Measurements from ENCODE around the gene RABGAP1L. TPM values are rescaled to one million over a fixed set of nuclear protein-coding genes. Genes with fewer than 3 reads are reported as not detected.

Gene RABGAP1L
- total RNA-seq, 4 donors from 2014 or later, result 70.5 to 100 (median 92.6) TPM

DNA sequence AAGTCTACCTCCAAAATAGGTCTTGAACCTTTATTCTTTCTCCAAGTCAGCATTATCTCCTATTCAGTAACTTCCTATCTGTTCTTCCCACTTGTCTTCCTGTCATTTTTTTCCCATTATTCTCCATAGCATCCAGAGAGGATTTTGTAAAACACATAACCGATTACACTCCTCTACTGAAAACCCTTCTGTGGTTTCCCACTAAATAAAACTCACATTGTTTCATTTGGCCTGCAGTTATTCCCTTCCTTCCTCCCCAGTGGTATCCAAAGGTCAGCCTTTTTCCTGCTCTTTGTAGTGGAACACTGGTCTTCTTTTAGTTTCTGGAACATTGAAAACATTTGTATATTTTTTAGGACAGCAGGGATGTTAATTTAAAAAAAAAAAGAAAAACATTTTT lies 554.5 kb downstream of the RABGAP1L start:
- Histone ChIP-seq H3K27ac (no peak overlapping the region), H3K27me3 (no peaks in the 10 kb centered on the region), H3K4me3 (replicated peaks in 1 of 3) (no peak overlapping the region), H3K4me1 (no peaks in the 10 kb centered on the region), H3K36me3 (no peaks in the 10 kb centered on the region), H3K9me3 (no peaks in the 10 kb centered on the region)
- intact Hi-C loops (cut with DNase I), result no loop called here
- DNase-seq, result no peak
- WGBS, 2 donors, result 62 to 66% methylated on average over 1 of the region's 1 CpG
- TF ChIP-seq, protein P1, sequence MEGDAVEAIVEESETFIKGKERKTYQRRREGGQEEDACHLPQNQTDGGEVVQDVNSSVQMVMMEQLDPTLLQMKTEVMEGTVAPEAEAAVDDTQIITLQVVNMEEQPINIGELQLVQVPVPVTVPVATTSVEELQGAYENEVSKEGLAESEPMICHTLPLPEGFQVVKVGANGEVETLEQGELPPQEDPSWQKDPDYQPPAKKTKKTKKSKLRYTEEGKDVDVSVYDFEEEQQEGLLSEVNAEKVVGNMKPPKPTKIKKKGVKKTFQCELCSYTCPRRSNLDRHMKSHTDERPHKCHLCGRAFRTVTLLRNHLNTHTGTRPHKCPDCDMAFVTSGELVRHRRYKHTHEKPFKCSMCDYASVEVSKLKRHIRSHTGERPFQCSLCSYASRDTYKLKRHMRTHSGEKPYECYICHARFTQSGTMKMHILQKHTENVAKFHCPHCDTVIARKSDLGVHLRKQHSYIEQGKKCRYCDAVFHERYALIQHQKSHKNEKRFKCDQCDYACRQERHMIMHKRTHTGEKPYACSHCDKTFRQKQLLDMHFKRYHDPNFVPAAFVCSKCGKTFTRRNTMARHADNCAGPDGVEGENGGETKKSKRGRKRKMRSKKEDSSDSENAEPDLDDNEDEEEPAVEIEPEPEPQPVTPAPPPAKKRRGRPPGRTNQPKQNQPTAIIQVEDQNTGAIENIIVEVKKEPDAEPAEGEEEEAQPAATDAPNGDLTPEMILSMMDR (IDR thresholded peaks at IDR 0.05), result no peak
- no peak for TF ChIP-seq POLR2A (IDR thresholded peaks at IDR 0.05)

DNA sequence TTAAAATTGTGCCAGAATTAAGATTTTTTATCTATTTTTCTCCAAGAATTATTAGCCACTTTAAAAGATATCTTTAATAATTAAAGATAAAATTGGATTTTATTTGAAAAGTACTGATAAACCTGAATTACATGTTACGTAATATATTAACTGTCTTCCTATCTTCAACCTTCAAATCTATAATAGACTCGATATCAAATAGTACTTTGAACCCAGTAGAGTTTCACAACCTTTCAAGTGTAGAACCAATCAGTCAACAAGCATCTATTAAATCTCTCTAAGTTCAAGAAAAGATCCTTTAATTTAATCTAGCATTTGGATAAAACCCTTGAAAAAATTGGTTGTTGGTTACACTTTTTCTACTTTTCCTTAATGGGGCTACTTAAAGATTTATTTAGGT lies 559.9 kb downstream of the RABGAP1L start:
- Histone ChIP-seq H3K27me3 (no peaks in the 10 kb centered on the region), H3K27ac (no peak overlapping the region), H3K4me3 (replicated peaks in 1 of 3) (no peak overlapping the region), H3K9me3 (no peaks in the 10 kb centered on the region), H3K36me3 (no peaks in the 10 kb centered on the region), H3K4me1 (no peaks in the 10 kb centered on the region)
- DNase-seq, result no peak
- intact Hi-C loops (cut with DNase I), result no loop called here
- 98 to 99% methylated on average over 2 of the region's 2 CpGs for WGBS, 2 donors
- TF ChIP-seq, protein P1 (IDR thresholded peaks at IDR 0.05), result no peak
- TF ChIP-seq POLR2A (IDR thresholded peaks at IDR 0.05), result no peak

DNA sequence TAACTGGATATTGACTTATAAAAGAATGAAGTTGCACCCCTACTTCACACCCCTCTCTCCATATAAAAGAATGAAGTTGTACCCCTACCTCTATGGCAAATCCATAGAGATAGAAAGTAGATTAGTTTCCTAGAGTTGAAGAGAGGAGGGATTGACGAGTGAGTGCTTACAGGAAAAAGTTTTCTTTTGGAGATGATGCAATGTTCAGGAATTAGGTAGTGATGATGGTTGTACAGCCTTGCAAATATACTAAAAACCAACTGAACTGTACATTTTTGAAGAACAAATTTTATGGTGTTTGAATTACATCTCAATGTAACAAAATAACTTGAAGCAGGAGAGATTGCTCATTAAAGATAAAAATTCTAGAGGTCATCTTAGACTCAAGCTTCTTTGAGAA lies 561.3 kb downstream of the RABGAP1L start:
- H3K4me1 ChIP-seq, result no peaks in the 10 kb centered on the region
- intact Hi-C loops (cut with DNase I), result no loop called here
- no peaks in the 10 kb centered on the region for H3K36me3 ChIP-seq
- no peak for DNase-seq
- WGBS, 2 donors, result 91 to 98% methylated on average over 1 of the region's 1 CpG
- no peaks in the 10 kb centered on the region for H3K9me3 ChIP-seq
- no peaks in the 10 kb centered on the region for H3K27me3 ChIP-seq
- no peak overlapping the region for H3K4me3 ChIP-seq (replicated peaks in 1 of 3)
- H3K27ac ChIP-seq, result no peak overlapping the region
- TF ChIP-seq POLR2A (IDR thresholded peaks at IDR 0.05), result no peak

DNA sequence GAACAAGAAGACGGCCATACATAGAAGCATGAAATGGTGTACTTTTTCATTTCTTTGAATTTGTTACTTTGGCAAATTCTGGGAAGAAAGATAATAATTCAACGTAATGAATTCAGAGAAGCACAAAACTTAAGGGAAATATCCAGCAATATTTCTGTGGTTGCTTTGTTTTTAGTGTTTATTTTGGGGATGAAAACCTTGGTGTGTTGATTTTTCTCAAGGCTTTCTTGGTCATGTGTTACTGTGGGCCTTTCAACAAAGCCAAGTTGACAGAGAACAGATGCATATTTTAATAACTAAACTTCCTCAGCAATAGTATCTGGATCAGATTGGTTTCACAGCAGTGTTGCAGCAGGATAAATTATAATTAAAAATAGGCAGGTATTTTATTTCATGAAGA lies 561.9 kb downstream of the RABGAP1L start:
- Histone ChIP-seq H3K27ac (no peak overlapping the region), H3K9me3 (no peaks in the 10 kb centered on the region), H3K36me3 (no peaks in the 10 kb centered on the region), H3K4me1 (no peaks in the 10 kb centered on the region), H3K4me3 (replicated peaks in 1 of 3) (no peak overlapping the region), H3K27me3 (no peaks in the 10 kb centered on the region)
- TF ChIP-seq POLR2A (IDR thresholded peaks at IDR 0.05), result no peak
- TF ChIP-seq, protein P1 (IDR thresholded peaks at IDR 0.05), result no peak
- intact Hi-C loops (cut with DNase I), result no loop called here
- no peak for DNase-seq
- WGBS, 2 donors, result 89 to 90% methylated on average over 2 of the region's 2 CpGs

DNA sequence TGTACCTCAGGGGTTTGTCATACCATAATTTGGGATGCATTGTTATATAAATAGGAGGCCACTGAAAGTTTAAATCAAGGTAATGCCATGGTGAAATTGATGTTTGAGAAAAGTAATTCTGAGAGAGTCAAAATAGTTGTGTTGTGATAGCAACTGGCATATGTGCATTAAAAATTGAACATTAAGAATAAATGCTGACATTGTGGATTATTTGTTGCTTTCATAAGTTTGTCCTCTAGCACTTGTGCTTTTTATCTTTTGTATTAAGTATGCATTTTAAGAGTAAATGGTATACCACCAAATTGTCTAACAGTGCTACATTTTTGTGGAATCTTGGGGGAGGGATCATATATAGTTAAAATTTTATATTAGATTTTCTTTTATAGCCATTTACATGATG lies 564.5 kb downstream of the RABGAP1L start:
- Histone ChIP-seq H3K4me3 (replicated peaks in 1 of 3) (no peak overlapping the region), H3K27ac (no peak overlapping the region), H3K9me3 (no peaks in the 10 kb centered on the region), H3K36me3 (no peaks in the 10 kb centered on the region), H3K27me3 (no peaks in the 10 kb centered on the region), H3K4me1 (no peaks in the 10 kb centered on the region)
- no peak for DNase-seq
- intact Hi-C loops (cut with DNase I), result no loop called here
- TF ChIP-seq, protein P1 (IDR thresholded peaks at IDR 0.05), result no peak
- TF ChIP-seq POLR2A (IDR thresholded peaks at IDR 0.05), result no peak

DNA sequence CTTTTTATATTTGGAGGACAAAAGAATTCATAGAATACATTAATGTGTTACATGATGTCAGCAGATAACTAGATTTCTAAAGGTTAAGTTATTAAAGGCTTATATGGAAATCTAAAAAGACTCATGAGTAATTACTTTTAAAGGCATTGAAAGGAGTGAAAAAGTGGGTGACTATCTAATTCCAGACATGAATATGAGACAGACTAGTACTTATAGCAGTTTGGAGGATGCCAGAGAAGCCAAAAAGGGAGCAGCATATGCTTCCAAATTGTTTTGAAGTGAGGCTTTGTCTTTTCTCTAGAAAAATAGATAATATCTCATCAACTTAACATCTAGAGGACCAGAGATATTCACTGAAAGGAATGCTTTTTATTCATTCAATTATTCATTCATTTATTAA lies 564.9 kb downstream of the RABGAP1L start:
- TF ChIP-seq, protein P1 (IDR thresholded peaks at IDR 0.05), result no peak
- no peak for TF ChIP-seq POLR2A (IDR thresholded peaks at IDR 0.05)
- no peaks in the 10 kb centered on the region for H3K4me1 ChIP-seq
- H3K4me3 ChIP-seq (replicated peaks in 1 of 3), result no peak overlapping the region
- no peak for DNase-seq
- H3K36me3 ChIP-seq, result no peaks in the 10 kb centered on the region
- H3K9me3 ChIP-seq, result no peaks in the 10 kb centered on the region
- intact Hi-C loops (cut with DNase I), result no loop called here
- no peak overlapping the region for H3K27ac ChIP-seq
- H3K27me3 ChIP-seq, result no peaks in the 10 kb centered on the region

Measured in thyroid gland (tissue), 4 donors.